Pons (tissue), 1 donor: Measurements from ENCODE around the gene ZNF212.
"Not testable (repeated sequence)": the region's sequence is repeated elsewhere in the genome, so short reads cannot be mapped to it uniquely, and the experiment has no call there.

Source experiments
- DNase-seq: peaks from one replicate; pipeline ENCODE4 v3.0.0-alpha.2; 2016; ENCODE audit warnings: low spot score

Gene ZNF212

GRCh38 chr7:149218469-149219420, 20.7 kb upstream of the ZNF212 start:
- DNase-seq = no peak

- DNase-seq = no peak
Measured at GRCh38 chr7:149220534-149220933, 18.9 kb upstream of the ZNF212 start.

- no peak for DNase-seq
Measured at GRCh38 chr7:149223176-149223575, 16.3 kb upstream of the ZNF212 start.

GRCh38 chr7:149223761-149224160, 15.7 kb upstream of the ZNF212 start:
- no peak for DNase-seq

GRCh38 chr7:149224352-149224751, 15.1 kb upstream of the ZNF212 start:
- DNase-seq = no peak

GRCh38 chr7:149225106-149225505, 14.3 kb upstream of the ZNF212 start:
- no peak for DNase-seq

GRCh38 chr7:149225656-149226055, 13.8 kb upstream of the ZNF212 start:
- no peak for DNase-seq

GRCh38 chr7:149226366-149226765, 13.1 kb upstream of the ZNF212 start:
- not testable (repeated sequence) for DNase-seq

GRCh38 chr7:149226840-149227494, 12.5 kb upstream of the ZNF212 start:
- DNase-seq = no peak

GRCh38 chr7:149228831-149229471, 10.5 kb upstream of the ZNF212 start:
- no peak for DNase-seq

GRCh38 chr7:149229526-149229925, 9.9 kb upstream of the ZNF212 start:
- no peak for DNase-seq

- DNase-seq = no peak
Measured at GRCh38 chr7:149232362-149232761, 7.1 kb upstream of the ZNF212 start.

- DNase-seq = not testable (repeated sequence)
Measured at GRCh38 chr7:149233655-149234204, 5.7 kb upstream of the ZNF212 start.

GRCh38 chr7:149237502-149237901, 1.9 kb upstream of the ZNF212 start:
- no peak for DNase-seq

GRCh38 chr7:149238051-149238450, 1.4 kb upstream of the ZNF212 start:
- no peak for DNase-seq

- no peak for DNase-seq
Measured at GRCh38 chr7:149240637-149241036, 1.2 kb downstream of the ZNF212 start.

GRCh38 chr7:149241696-149242095, 2.2 kb downstream of the ZNF212 start:
- no peak for DNase-seq

- no peak for DNase-seq
Measured at GRCh38 chr7:149245244-149245643, 5.8 kb downstream of the ZNF212 start.

- DNase-seq = no peak
Measured at GRCh38 chr7:149245744-149246143, 6.3 kb downstream of the ZNF212 start.

GRCh38 chr7:149248777-149249176, 9.3 kb downstream of the ZNF212 start:
- DNase-seq = no peak

GRCh38 chr7:149250151-149250550, 10.7 kb downstream of the ZNF212 start:
- DNase-seq = not testable (repeated sequence)

GRCh38 chr7:149251518-149251917, 12.1 kb downstream of the ZNF212 start:
- not testable (repeated sequence) for DNase-seq
